Bronchial epithelial cell (primary cell): ENCODE data around the gene BTBD1. TPM values are rescaled to one million over a fixed set of nuclear protein-coding genes. Genes with fewer than 3 reads are reported as not detected.

Experiments used
- DNase-seq: peaks from one replicate; pipeline ENCODE4 v3.0.0-alpha.2; 2010; ENCODE audit warnings: low read depth
- FAIRE-seq: peaks from 2 replicates; lab custom pipeline; 2011; peaks lifted over from hg19 to GRCh38; lab: Jason Lieb, UNC
- H3K27me3 ChIP-seq: 2 replicates; pipeline ENCODE4 v1.5.1; 2011; ENCODE audit warnings: low read length; ENCODE audit not compliant: control insufficient read depth, insufficient read depth
- H3K36me3 ChIP-seq: 2 replicates; pipeline ENCODE4 v1.5.1; 2011; ENCODE audit warnings: low read length; ENCODE audit not compliant: control insufficient read depth, insufficient read depth
- H3K4me3 ChIP-seq: 2 replicates; pipeline ENCODE4 v1.5.1; 2011; ENCODE audit warnings: mild to moderate bottlenecking, low read depth, low read length, control low read depth
- CTCF ChIP-seq: IDR thresholded peaks from 2 replicates; pipeline ENCODE4 v1.5.1; 2011; ENCODE audit warnings: mild to moderate bottlenecking, moderate library complexity, low read length, control low read depth, inconsistent platforms; ENCODE audit not compliant: insufficient read depth, severe bottlenecking
- total RNA-seq: library from RNA; depleted of rRNA; stranded (reverse); fragments of >200 nt; gene quantifications from 2 replicates; pipeline ENCODE4 v1.2.1, GENCODE V29; 2014

BTBD1 gene
- total RNA-seq, 1 donor from 2014 or later, result 78.2 TPM

- TF ChIP-seq CTCF, result no peak
- Histone ChIP-seq H3K4me3 (no peak overlapping the region), H3K36me3 (no peaks in the 10 kb centered on the region), H3K27me3 (no peaks in the 10 kb centered on the region)
- no peak for DNase-seq
- FAIRE-seq, result no peak
Observed at GRCh38 chr15:83112956-83113299, 45.9 kb upstream of the BTBD1 start.

- Histone ChIP-seq H3K4me3 (no peak overlapping the region), H3K27me3 (no peaks in the 10 kb centered on the region), H3K36me3 (no peaks in the 10 kb centered on the region)
- FAIRE-seq (peak; percentile 13), DNase-seq (no peak)
- TF ChIP-seq CTCF, result no peak
Observed at GRCh38 chr15:83112233-83112955, 45.3 kb upstream of the BTBD1 start.

- no peak overlapping the region for H3K4me3 ChIP-seq
- no peaks in the 10 kb centered on the region for H3K36me3 ChIP-seq
- H3K27me3 ChIP-seq, result no peaks in the 10 kb centered on the region
- DNase-seq (no peak), FAIRE-seq (no peak)
- TF ChIP-seq CTCF, result no peak
Observed at GRCh38 chr15:83111149-83111548, 44.1 kb upstream of the BTBD1 start.

GRCh38 chr15:83110381-83110780 is 43.3 kb upstream of the BTBD1 start:
- Histone ChIP-seq H3K36me3 (no peaks in the 10 kb centered on the region), H3K27me3 (no peaks in the 10 kb centered on the region), H3K4me3 (no peak overlapping the region)
- FAIRE-seq (no peak), DNase-seq (no peak)
- no peak for TF ChIP-seq CTCF

- DNase-seq (no peak), FAIRE-seq (no peak)
- H3K4me3 ChIP-seq, result no peak overlapping the region
- TF ChIP-seq CTCF, result no peak
- no peaks in the 10 kb centered on the region for H3K36me3 ChIP-seq
- no peaks in the 10 kb centered on the region for H3K27me3 ChIP-seq
Observed at GRCh38 chr15:83109532-83109931, 42.5 kb upstream of the BTBD1 start.
